Measurements from ENCODE around the gene PABPC3.

Gene PABPC3

DNA sequence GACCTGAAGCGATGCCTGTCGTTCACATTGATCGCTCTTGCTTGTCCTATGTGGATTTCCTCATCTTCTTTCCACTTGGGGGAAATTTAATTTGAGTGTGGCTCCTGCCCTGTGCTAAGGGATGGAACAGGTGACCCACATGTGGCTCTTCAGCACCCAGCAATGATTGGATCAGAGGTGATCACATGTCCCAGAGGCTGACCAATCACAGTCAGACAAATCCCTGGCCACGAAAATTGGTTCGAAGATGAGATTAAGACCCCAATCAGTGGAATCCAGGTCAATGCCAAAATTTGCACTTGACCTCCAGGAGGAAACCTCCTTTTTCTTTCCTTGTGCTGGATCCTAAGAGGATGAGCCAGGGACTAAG lies 52.5 kb downstream of the PABPC3 start:
- in situ Hi-C loops (cut with MboI; ENCODE audit: low pct_unique_long_range_greater_than_20kb, low sequenced_read_pairs, unreplicated experiment) = no loop called here
- TF ChIP-seq, protein P1, sequence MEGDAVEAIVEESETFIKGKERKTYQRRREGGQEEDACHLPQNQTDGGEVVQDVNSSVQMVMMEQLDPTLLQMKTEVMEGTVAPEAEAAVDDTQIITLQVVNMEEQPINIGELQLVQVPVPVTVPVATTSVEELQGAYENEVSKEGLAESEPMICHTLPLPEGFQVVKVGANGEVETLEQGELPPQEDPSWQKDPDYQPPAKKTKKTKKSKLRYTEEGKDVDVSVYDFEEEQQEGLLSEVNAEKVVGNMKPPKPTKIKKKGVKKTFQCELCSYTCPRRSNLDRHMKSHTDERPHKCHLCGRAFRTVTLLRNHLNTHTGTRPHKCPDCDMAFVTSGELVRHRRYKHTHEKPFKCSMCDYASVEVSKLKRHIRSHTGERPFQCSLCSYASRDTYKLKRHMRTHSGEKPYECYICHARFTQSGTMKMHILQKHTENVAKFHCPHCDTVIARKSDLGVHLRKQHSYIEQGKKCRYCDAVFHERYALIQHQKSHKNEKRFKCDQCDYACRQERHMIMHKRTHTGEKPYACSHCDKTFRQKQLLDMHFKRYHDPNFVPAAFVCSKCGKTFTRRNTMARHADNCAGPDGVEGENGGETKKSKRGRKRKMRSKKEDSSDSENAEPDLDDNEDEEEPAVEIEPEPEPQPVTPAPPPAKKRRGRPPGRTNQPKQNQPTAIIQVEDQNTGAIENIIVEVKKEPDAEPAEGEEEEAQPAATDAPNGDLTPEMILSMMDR (IDR thresholded peaks at IDR 0.05; ENCODE audit: extremely low read depth, insufficient read depth, missing control alignments) = no peak
- DNase-seq (ENCODE audit: low spot score) = no peak

Measured in GM13977 (cell line).